Mesendoderm (in vitro differentiated cells): ENCODE measurements around the gene IFNLR1.

Source experiments
- DNase-seq: peaks from one replicate; pipeline ENCODE4 v3.0.0; 2013
- H2AK5ac ChIP-seq: 2 replicates; pipeline ENCODE4 v1.6.1; 2013; ENCODE audit warnings: low read length, inconsistent platforms
- H2BK120ac ChIP-seq: 2 replicates; pipeline ENCODE4 v1.6.1; 2013; ENCODE audit warnings: low read depth, mild to moderate bottlenecking, low read length, moderate library complexity, mixed read lengths
- H2BK15ac ChIP-seq: replicated peaks from 2 replicates; pipeline ENCODE4 v1.6.1; 2013; ENCODE audit warnings: low read depth, mild to moderate bottlenecking, moderate library complexity
- H2BK5ac ChIP-seq: 2 replicates; pipeline ENCODE4 v1.6.1; 2013; ENCODE audit warnings: low read length, inconsistent platforms
- H3K18ac ChIP-seq: 2 replicates; pipeline ENCODE4 v1.6.1; 2013; ENCODE audit warnings: mild to moderate bottlenecking, low read length, mixed read lengths
- H3K23ac ChIP-seq: one replicate; pipeline ENCODE4 v1.6.1; 2013; ENCODE audit warnings: low read length
- H3K27ac ChIP-seq: 2 replicates; pipeline ENCODE4 v1.5.1; 2013; ENCODE audit warnings: low read depth, mild to moderate bottlenecking, inconsistent platforms, low read length, moderate library complexity
- H3K27me3 ChIP-seq: 2 replicates; pipeline ENCODE4 v1.6.1; 2013; ENCODE audit warnings: low read length, control low read depth, mild to moderate bottlenecking, inconsistent platforms; ENCODE audit not compliant: insufficient read depth, poor library complexity
- H3K36me3 ChIP-seq: 2 replicates; pipeline ENCODE4 v1.6.1; 2013; ENCODE audit warnings: low read length, inconsistent platforms; ENCODE audit not compliant: control insufficient read depth, insufficient read depth
- H3K4ac ChIP-seq: one replicate; pipeline ENCODE4 v1.6.1; 2013; ENCODE audit warnings: low read depth, mild to moderate bottlenecking, low read length, moderate library complexity
- H3K4me1 ChIP-seq: 2 replicates; pipeline ENCODE4 v1.6.1; 2013; ENCODE audit warnings: low read depth, low read length, inconsistent platforms; ENCODE audit not compliant: control insufficient read depth
- H3K4me2 ChIP-seq: 2 replicates; pipeline ENCODE4 v1.6.1; 2013; ENCODE audit warnings: low read length
- H3K4me3 ChIP-seq: 2 replicates; pipeline ENCODE4 v1.5.1; 2013; ENCODE audit warnings: mild to moderate bottlenecking, low read length
- H3K56ac ChIP-seq: one replicate; pipeline ENCODE4 v1.6.1; 2013; ENCODE audit warnings: low read length
- H3K79me1 ChIP-seq: 2 replicates; pipeline ENCODE4 v1.6.1; 2013; ENCODE audit warnings: low read length, inconsistent platforms
- H3K79me2 ChIP-seq: 2 replicates; pipeline ENCODE4 v1.6.1; 2013; ENCODE audit warnings: mild to moderate bottlenecking, low read length; ENCODE audit not compliant: control insufficient read depth, insufficient read depth
- H3K9ac ChIP-seq: 2 replicates; pipeline ENCODE4 v1.6.1; 2013; ENCODE audit warnings: low read length, inconsistent platforms
- H4K5ac ChIP-seq: one replicate; pipeline ENCODE4 v1.6.1; 2013; ENCODE audit warnings: low read length
- H4K8ac ChIP-seq: one replicate; pipeline ENCODE4 v1.6.1; 2013; ENCODE audit warnings: low read depth, mild to moderate bottlenecking, control low read depth, low read length, moderate library complexity
- WGBS: extraction: QIAGEN DNeasy Blood & Tissue Kit; methylation state at CpG from one replicate; pipeline ENCODE4 v1.1.7; 2013; ENCODE audit warnings: low lambda C conversion rate, missing lambda C conversion rate; ENCODE audit not compliant: insufficient coverage; ENCODE audit errors: extremely low coverage; 5-methylcytosine and 5-hydroxymethylcytosine counted together

The IFNLR1 gene

DNA sequence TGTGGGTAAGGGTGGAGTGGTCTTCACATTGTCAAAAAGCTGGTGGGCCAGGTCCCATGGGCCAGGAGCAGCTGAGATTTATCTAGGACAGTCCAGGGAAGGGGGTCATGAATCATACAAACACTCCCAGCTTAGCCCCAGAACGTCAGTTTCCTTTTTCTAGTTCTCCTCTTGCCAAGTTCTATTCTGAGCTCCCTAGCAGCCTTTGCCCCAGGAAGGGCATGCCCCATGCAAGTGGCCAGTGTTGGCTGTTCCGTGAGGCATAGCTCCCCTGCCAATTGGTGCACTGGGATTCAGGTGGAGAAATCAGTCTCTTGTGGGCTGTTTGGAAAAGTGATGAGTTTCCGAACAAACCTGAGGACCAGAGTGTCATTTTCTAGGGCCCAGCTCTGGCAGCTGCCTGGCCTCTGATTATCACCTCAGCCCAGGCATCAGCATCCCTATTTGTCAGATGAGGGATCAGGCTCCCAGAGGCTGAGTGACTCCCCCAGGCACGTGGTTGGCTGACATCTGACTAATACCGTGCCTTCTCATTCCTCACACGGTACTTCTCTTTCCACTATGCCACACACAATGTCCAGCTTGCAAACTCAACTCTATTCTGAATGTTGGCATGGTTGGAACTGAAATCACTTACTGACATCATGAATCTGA, 60.9 kb downstream of the IFNLR1 start:
- Histone ChIP-seq H4K8ac (no peak overlapping the region), H3K79me1 (no peaks in the 10 kb centered on the region), H3K27me3 (no peaks in the 10 kb centered on the region), H3K36me3 (no peaks in the 10 kb centered on the region), H3K4ac (no peak overlapping the region), H3K4me1 (no peaks in the 10 kb centered on the region), H3K9ac (no peak overlapping the region), H3K18ac (no peak overlapping the region), H3K4me3 (no peak overlapping the region), H3K79me2 (no peaks in the 10 kb centered on the region), H2BK5ac (no peak overlapping the region), H2BK120ac (no peak overlapping the region), H4K5ac (no peak overlapping the region), H3K4me2 (no peak overlapping the region), H2AK5ac (no peak overlapping the region), H3K23ac (no peak overlapping the region), H3K56ac (no peak overlapping the region), H2BK15ac (no peak overlapping the region), H3K27ac (no peak overlapping the region)
- no peak for DNase-seq
- WGBS: no CpG with 5 or more reads among the region's 6 CpGs

DNA sequence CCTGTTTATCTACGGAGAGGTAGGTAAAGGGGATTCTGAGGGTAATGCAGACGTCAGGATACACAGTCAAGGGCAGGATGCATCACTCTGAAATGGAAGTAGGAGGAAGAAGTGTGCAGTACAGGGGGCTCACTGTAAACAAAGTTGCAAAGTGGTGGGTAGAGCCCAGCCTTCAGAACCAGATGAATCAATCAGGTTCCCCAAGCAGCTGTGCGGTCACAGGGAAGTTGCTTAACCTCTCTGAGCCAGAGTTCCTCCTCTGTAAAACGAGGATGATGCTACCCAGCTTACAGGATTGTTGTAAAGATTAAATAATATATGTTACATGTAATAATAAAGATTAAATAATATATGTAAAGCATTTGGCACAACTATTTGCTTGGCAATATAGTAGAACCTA, 61.6 kb downstream of the IFNLR1 start:
- Histone ChIP-seq H3K36me3 (no peaks in the 10 kb centered on the region), H4K5ac (no peak overlapping the region), H3K23ac (no peak overlapping the region), H3K4me3 (no peak overlapping the region), H2AK5ac (no peak overlapping the region), H3K27me3 (no peaks in the 10 kb centered on the region), H2BK5ac (no peak overlapping the region), H2BK15ac (no peak overlapping the region), H4K8ac (no peak overlapping the region), H3K9ac (no peak overlapping the region), H3K79me1 (no peaks in the 10 kb centered on the region), H3K4me2 (no peak overlapping the region), H3K56ac (no peak overlapping the region), H2BK120ac (no peak overlapping the region), H3K18ac (no peak overlapping the region), H3K27ac (no peak overlapping the region), H3K4ac (no peak overlapping the region), H3K4me1 (no peaks in the 10 kb centered on the region), H3K79me2 (no peaks in the 10 kb centered on the region)
- WGBS: no CpG with 5 or more reads among the region's 4 CpGs
- DNase-seq: no peak

DNA sequence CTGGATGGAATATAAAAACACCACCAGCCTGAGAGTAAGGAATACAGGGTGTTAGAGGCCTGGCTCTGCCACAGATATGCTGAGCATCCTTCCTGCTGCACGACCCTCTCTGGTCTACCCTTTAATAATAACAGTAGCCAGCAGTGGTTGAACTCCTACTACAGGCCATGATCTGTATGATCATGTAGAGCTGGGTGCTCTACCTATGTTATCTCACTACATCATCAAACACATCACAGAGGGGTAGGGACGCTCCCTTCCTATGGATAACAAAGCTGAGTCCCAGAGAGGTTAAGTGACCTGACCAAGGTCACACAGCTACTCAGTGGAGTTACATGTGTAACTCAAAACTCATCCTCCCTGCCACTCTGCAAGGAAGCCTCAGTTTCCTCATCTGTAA, 62.1 kb downstream of the IFNLR1 start:
- Histone ChIP-seq H3K4me3 (no peak overlapping the region), H2AK5ac (no peak overlapping the region), H2BK5ac (no peak overlapping the region), H3K36me3 (no peaks in the 10 kb centered on the region), H3K23ac (no peak overlapping the region), H3K79me1 (no peaks in the 10 kb centered on the region), H4K5ac (no peak overlapping the region), H3K4ac (no peak overlapping the region), H3K56ac (no peak overlapping the region), H3K27me3 (no peaks in the 10 kb centered on the region), H3K79me2 (no peaks in the 10 kb centered on the region), H3K4me1 (no peaks in the 10 kb centered on the region), H3K27ac (no peak overlapping the region), H2BK120ac (no peak overlapping the region), H3K18ac (no peak overlapping the region), H3K9ac (no peak overlapping the region), H4K8ac (no peak overlapping the region), H2BK15ac (no peak overlapping the region), H3K4me2 (no peak overlapping the region)
- WGBS: no CpG with 5 or more reads among the region's 2 CpGs
- no peak for DNase-seq

DNA sequence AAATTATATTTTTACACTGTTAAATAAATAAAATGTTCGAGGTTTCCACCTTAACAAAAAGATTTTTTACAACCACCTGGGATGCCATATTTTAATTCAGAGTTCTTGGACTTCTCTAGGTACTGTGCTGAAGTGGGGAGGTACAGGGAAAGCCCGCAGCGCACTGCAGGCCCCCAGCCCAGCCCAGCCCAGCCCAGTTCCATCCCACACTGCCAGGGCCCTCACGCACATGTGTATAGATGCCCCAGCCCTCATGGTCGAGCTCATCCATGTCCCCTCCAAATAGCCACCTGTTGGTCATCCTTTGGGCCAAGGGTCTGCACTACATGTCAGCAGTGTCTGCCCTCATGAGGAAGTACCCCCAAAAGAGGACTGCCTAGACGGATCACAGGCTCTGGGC, 63.5 kb downstream of the IFNLR1 start:
- no peak overlapping the region for H3K27ac ChIP-seq
- no peak overlapping the region for H3K18ac ChIP-seq
- no peak overlapping the region for H2BK120ac ChIP-seq
- H2AK5ac ChIP-seq: no peak overlapping the region
- no peak overlapping the region for H4K8ac ChIP-seq
- no peak overlapping the region for H3K23ac ChIP-seq
- no peaks in the 10 kb centered on the region for H3K27me3 ChIP-seq
- H3K4me3 ChIP-seq: no peak overlapping the region
- no peak overlapping the region for H3K4me2 ChIP-seq
- no peak overlapping the region for H3K56ac ChIP-seq
- no CpG with 5 or more reads among the region's 6 CpGs for WGBS
- no peak overlapping the region for H2BK15ac ChIP-seq
- no peak for DNase-seq
- H3K4me1 ChIP-seq: no peaks in the 10 kb centered on the region
- H3K79me1 ChIP-seq: no peaks in the 10 kb centered on the region
- no peak overlapping the region for H3K9ac ChIP-seq
- no peak overlapping the region for H2BK5ac ChIP-seq
- H3K4ac ChIP-seq: no peak overlapping the region
- H4K5ac ChIP-seq: no peak overlapping the region
- no peaks in the 10 kb centered on the region for H3K79me2 ChIP-seq
- H3K36me3 ChIP-seq: no peaks in the 10 kb centered on the region

DNA sequence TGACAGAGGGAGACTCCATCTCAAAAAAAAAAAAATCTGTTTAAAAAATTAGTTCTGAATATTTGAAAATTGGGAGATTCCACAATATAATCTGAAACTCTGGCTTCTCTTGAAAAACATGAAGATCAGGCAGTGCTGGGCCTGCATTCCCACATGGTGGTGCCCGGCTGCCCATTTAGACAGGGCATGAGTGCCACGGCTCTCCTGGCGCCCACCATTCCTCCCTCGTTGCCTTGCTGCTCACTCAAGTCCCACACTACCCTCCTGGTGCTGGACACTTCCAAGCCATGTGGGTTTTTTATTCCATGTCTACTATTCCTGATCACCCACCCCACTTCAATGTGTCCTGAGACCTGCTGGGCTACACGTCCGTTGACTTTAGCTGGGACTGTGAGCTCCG, 64.3 kb downstream of the IFNLR1 start:
- Histone ChIP-seq H3K27ac (no peak overlapping the region), H2BK120ac (no peak overlapping the region), H2BK5ac (no peak overlapping the region), H3K4me2 (no peak overlapping the region), H3K4ac (no peak overlapping the region), H3K9ac (no peak overlapping the region), H3K79me1 (no peaks in the 10 kb centered on the region), H2BK15ac (no peak overlapping the region), H3K27me3 (no peaks in the 10 kb centered on the region), H4K5ac (no peak overlapping the region), H3K4me3 (no peak overlapping the region), H3K18ac (no peak overlapping the region), H2AK5ac (no peak overlapping the region), H4K8ac (no peak overlapping the region), H3K36me3 (no peaks in the 10 kb centered on the region), H3K56ac (no peak overlapping the region), H3K23ac (no peak overlapping the region), H3K4me1 (no peaks in the 10 kb centered on the region), H3K79me2 (no peaks in the 10 kb centered on the region)
- DNase-seq: no peak
- no CpG with 5 or more reads among the region's 7 CpGs for WGBS

DNA sequence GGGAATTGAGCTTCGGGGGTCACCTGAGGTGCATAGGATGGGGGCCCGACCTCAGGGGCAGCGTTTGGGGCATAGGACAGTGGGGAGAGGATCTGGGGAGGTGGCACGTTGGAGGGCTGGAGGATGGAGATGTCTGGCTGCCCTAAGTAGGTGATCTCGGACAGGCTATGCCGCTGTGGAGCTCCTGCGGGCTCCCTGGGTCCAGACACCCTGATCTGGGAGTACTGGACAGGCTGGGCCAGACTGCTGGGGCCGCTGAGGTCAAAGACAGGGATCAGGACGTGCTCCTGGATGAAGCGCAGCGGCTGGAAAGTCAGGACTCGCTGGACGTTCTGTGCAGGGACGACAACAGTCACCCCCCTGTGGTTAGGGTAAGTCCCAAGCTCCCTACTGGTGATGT, 65.7 kb downstream of the IFNLR1 start:
- no peak overlapping the region for H3K27ac ChIP-seq

More for the DNA sequence above, 65.7 kb downstream of the IFNLR1 start:
- Histone ChIP-seq H3K36me3 (no peaks in the 10 kb centered on the region), H2BK5ac (no peak overlapping the region), H3K79me2 (no peaks in the 10 kb centered on the region), H3K18ac (no peak overlapping the region), H2BK120ac (no peak overlapping the region), H4K8ac (no peak overlapping the region), H3K4ac (no peak overlapping the region), H3K79me1 (no peaks in the 10 kb centered on the region), H4K5ac (no peak overlapping the region), H2BK15ac (no peak overlapping the region), H3K56ac (no peak overlapping the region), H3K9ac (no peak overlapping the region), H3K27me3 (no peaks in the 10 kb centered on the region), H3K4me2 (no peak overlapping the region), H3K4me1 (no peaks in the 10 kb centered on the region), H3K23ac (no peak overlapping the region), H2AK5ac (no peak overlapping the region), H3K4me3 (no peak overlapping the region)
- no CpG with 5 or more reads among the region's 14 CpGs for WGBS
- no peak for DNase-seq
